GM23338 (cell line): ENCODE results near the gene GRM4.

Experiments used
- CREB1 ChIP-seq: fragments of 250-450 bp; sonication (Bioruptor Pico); IDR thresholded peaks from 2 replicates; pipeline ENCODE4 v1.5.0; 2020; ENCODE audit warnings: low read depth, mild to moderate bottlenecking, moderate library complexity
- CTCF ChIP-seq, 2 experiments: fragments of 200-600 bp in 1 of 2; sonication (generic) in 1 of 2; conservative IDR thresholded peaks; 2 replicates each; pipeline versions ENCODE4 v1.5.1 to v1.6.1; 2016 to 2017; ENCODE audit warnings: antibody characterized with exemption in 2 of 2, low read depth in 2 of 2, mild to moderate bottlenecking in 2 of 2, moderate library complexity in 1 of 2
- ETS1 ChIP-seq: IDR thresholded peaks from 2 replicates; pipeline ENCODE4 v1.6.1; 2016; ENCODE audit warnings: antibody characterized with exemption
- EZH2 ChIP-seq: fragments of 200-600 bp; sonication (generic); IDR thresholded peaks from one replicate; pipeline ENCODE4 v1.8.0; 2017; ENCODE audit warnings: antibody characterized with exemption, mild to moderate bottlenecking, low read depth; ENCODE audit not compliant: unreplicated experiment
- EZH2phosphoT487 ChIP-seq: fragments of 200-600 bp; sonication (generic); IDR thresholded peaks from one replicate; pipeline ENCODE4 v1.8.1; 2018; ENCODE audit warnings: antibody characterized with exemption; ENCODE audit not compliant: unreplicated experiment
- JUNB ChIP-seq: IDR thresholded peaks from one replicate; pipeline ENCODE4 v1.6.1; 2016; ENCODE audit warnings: antibody characterized with exemption; ENCODE audit not compliant: unreplicated experiment
- POLR2AphosphoS5 ChIP-seq: IDR thresholded peaks from 2 replicates; pipeline ENCODE4 v1.6.1; 2016; ENCODE audit warnings: antibody characterized with exemption, low read depth
- REST ChIP-seq: IDR thresholded peaks from one replicate; pipeline ENCODE4 v1.6.1; 2018; ENCODE audit warnings: antibody characterized with exemption; ENCODE audit not compliant: unreplicated experiment
- STAT1 ChIP-seq: IDR thresholded peaks from one replicate; pipeline ENCODE4 v1.6.1; 2016; ENCODE audit warnings: antibody characterized with exemption; ENCODE audit not compliant: unreplicated experiment
- ZNF331 ChIP-seq: fragments of 250-450 bp; sonication (Bioruptor Pico); IDR thresholded peaks from 2 replicates; pipeline ENCODE4 v1.5.0; 2020; ENCODE audit warnings: low read depth, mild to moderate bottlenecking, moderate library complexity

- TF ChIP-seq CTCF (conservative IDR thresholded peaks at IDR 0.05; ENCODE audit: low read depth in 2 of 2), result no peak
- no peak for TF ChIP-seq EZH2
- no peak for TF ChIP-seq ETS1
- no peak for TF ChIP-seq POLR2AphosphoS5
- TF ChIP-seq REST, result no peak
- TF ChIP-seq ZNF331 (CRISPR knock-in tag), result no peak
- no peak for TF ChIP-seq JUNB
- no peak for TF ChIP-seq CREB1 (CRISPR knock-in tag)
- TF ChIP-seq EZH2phosphoT487, result no peak
- TF ChIP-seq STAT1, result no peak
These were observed 79.7 kb downstream of the GRM4 start for GRCh38 chr6:34066218-34066571.
